ENCODE data around the gene SEMA3F. TPM values are rescaled to one million over a fixed set of nuclear protein-coding genes. Genes with fewer than 3 reads are reported as not detected.

The SEMA3F gene
- total and polyA plus RNA-seq, 4 donors = 27.8 to 54.3 (median 47.4) TPM

- Histone ChIP-seq H3K9ac (ENCODE audit: insufficient read depth in 1 of 2, low read length in 2 of 2) (no peak overlapping the region), H3K4me1 (ENCODE audit: control insufficient read depth in 5 of 5, insufficient read depth in 5 of 5, low read length in 5 of 5) (peaks cover 0 to 13% (median 8%) of the 10 kb centered on the region in 5 donors), H3K9me3 (ENCODE audit: control insufficient read depth in 4 of 4, insufficient read depth in 3 of 4, low read length in 3 of 4) (no peaks in the 10 kb centered on the region), H3K27ac (ENCODE audit: low read depth in 1 of 2, low read length in 1 of 2) (no peak overlapping the region), H3K36me3 (ENCODE audit: control insufficient read depth in 4 of 4, insufficient read depth in 4 of 4, low read length in 4 of 4) (no peaks in the 10 kb centered on the region), H3K27me3 (ENCODE audit: control insufficient read depth in 3 of 3, insufficient read depth in 3 of 3, low read length in 2 of 3) (peaks cover 0 to 3% (median 2%) of the 10 kb centered on the region in 3 donors), H3K4me3 (no peak overlapping the region)
- TF ChIP-seq CTCF (IDR thresholded peaks at IDR 0.05; ENCODE audit: control extremely low read depth, extremely low read depth) = no peak
- DNase-seq = no peak
- 85 to 91% methylated on average over 9 of the region's 9 CpGs for WGBS, 2 donors
- ATAC-seq (ENCODE audit: insufficient read depth, low FRiP score) = no peak
These were observed 48.1 kb downstream of the SEMA3F start for GRCh38 chr3:50203113-50203808.

- Histone ChIP-seq H3K9ac (ENCODE audit: insufficient read depth in 1 of 2, low read length in 2 of 2) (no peak overlapping the region), H3K36me3 (ENCODE audit: control insufficient read depth in 4 of 4, insufficient read depth in 4 of 4, low read length in 4 of 4) (no peaks in the 10 kb centered on the region), H3K27me3 (ENCODE audit: control insufficient read depth in 3 of 3, insufficient read depth in 3 of 3, low read length in 2 of 3) (peaks cover 0 to 3% (median 2%) of the 10 kb centered on the region in 3 donors), H3K27ac (ENCODE audit: low read depth in 1 of 2, low read length in 1 of 2) (no peak overlapping the region), H3K4me1 (ENCODE audit: control insufficient read depth in 5 of 5, insufficient read depth in 5 of 5, low read length in 5 of 5) (peaks cover 0 to 19% (median 8%) of the 10 kb centered on the region in 5 donors), H3K4me3 (no peak overlapping the region), H3K9me3 (ENCODE audit: control insufficient read depth in 4 of 4, insufficient read depth in 3 of 4, low read length in 3 of 4) (no peaks in the 10 kb centered on the region)
- no peak for TF ChIP-seq CTCF (IDR thresholded peaks at IDR 0.05; ENCODE audit: control extremely low read depth, extremely low read depth)
- ATAC-seq (ENCODE audit: insufficient read depth, low FRiP score) (no peak), DNase-seq (no peak)
- WGBS, 2 donors = 66 to 80% methylated on average over 12 of the region's 12 CpGs
These were observed 49.0 kb downstream of the SEMA3F start for GRCh38 chr3:50203809-50204803.

- 3 to 4% methylated on average over 28 to 41 of the region's 41 CpGs for WGBS, 2 donors
- Histone ChIP-seq H3K9me3 (ENCODE audit: control insufficient read depth in 4 of 4, insufficient read depth in 3 of 4, low read length in 3 of 4) (no peaks in the 10 kb centered on the region), H3K36me3 (ENCODE audit: control insufficient read depth in 4 of 4, insufficient read depth in 4 of 4, low read length in 4 of 4) (no peaks in the 10 kb centered on the region), H3K9ac (ENCODE audit: insufficient read depth in 1 of 2, low read length in 2 of 2) (peak within 1 kb of the TSS in 1 of 2 donors; percentile 58), H3K27ac (ENCODE audit: low read depth in 1 of 2, low read length in 1 of 2) (peak within 1 kb of the TSS in 1 of 2 donors; percentile 43), H3K4me3 (peak within 1 kb of the TSS; percentile 24), H3K4me1 (ENCODE audit: control insufficient read depth in 5 of 5, insufficient read depth in 5 of 5, low read length in 5 of 5) (peaks cover 0 to 20% (median 8%) of the 10 kb centered on the region in 5 donors), H3K27me3 (ENCODE audit: control insufficient read depth in 3 of 3, insufficient read depth in 3 of 3, low read length in 2 of 3) (peaks cover 0 to 3% (median 2%) of the 10 kb centered on the region in 3 donors)
- DNase-seq (peak; percentile 65 to 79 (median 65)), ATAC-seq (ENCODE audit: insufficient read depth, low FRiP score) (no peak)
- no peak for TF ChIP-seq CTCF (IDR thresholded peaks at IDR 0.05; ENCODE audit: control extremely low read depth, extremely low read depth)
These were observed 49.8 kb downstream of the SEMA3F start, which contains the start of gene SLC38A3 for GRCh38 chr3:50204804-50205412. Gene SLC38A3, plus strand, starts transcription at chr3:50205271. Its CDS starts 8,929 bp downstream, at chr3:50214200.
